ENCODE measurements around the gene CCPG1. TPM values are rescaled to one million over a fixed set of nuclear protein-coding genes. Genes with fewer than 3 reads are reported as not detected.
A peak's percentile ranks its signal among the peaks of the same experiment; 100 is the strongest.

The CCPG1 gene
- total RNA-seq, 1 experiment from 2014 or later: 19.6 TPM

- no peak for DNase-seq
- H3K9me3 ChIP-seq: no peaks in the 10 kb centered on the region
- no peak overlapping the region for H3K4me3 ChIP-seq
- H3K27me3 ChIP-seq: no peaks in the 10 kb centered on the region
- H3K36me3 ChIP-seq: peaks cover 10% of the 10 kb centered on the region
Observed at GRCh38 chr15:55349282-55349681, 58.9 kb downstream of the CCPG1 start.

GRCh38 chr15:55348281-55348778, 59.8 kb downstream of the CCPG1 start:
- Histone ChIP-seq H3K27me3 (no peaks in the 10 kb centered on the region), H3K36me3 (peaks cover 10% of the 10 kb centered on the region), H3K9me3 (no peaks in the 10 kb centered on the region), H3K4me3 (no peak overlapping the region)
- DNase-seq: no peak

- Histone ChIP-seq H3K27me3 (no peaks in the 10 kb centered on the region), H3K36me3 (0 out of 2 replicates have a peak, but pooled peaks cover 2% of the 10 kb centered on the region)
- DNase-seq: no peak
Observed at GRCh38 chr15:55344206-55344605, 64.0 kb downstream of the CCPG1 start.

GRCh38 chr15:55343168-55343567, 65.0 kb downstream of the CCPG1 start:
- Histone ChIP-seq H3K9me3 (no peaks in the 10 kb centered on the region), H3K4me3 (no peak overlapping the region), H3K27me3 (no peaks in the 10 kb centered on the region), H3K36me3 (0 out of 2 replicates have a peak, but pooled peaks cover 2% of the 10 kb centered on the region)
- DNase-seq: no peak

More at GRCh38 chr15:55344206-55344605, 64.0 kb downstream of the CCPG1 start:
- H3K4me3 ChIP-seq: no peak overlapping the region
- H3K9me3 ChIP-seq: no peaks in the 10 kb centered on the region

DNA sequence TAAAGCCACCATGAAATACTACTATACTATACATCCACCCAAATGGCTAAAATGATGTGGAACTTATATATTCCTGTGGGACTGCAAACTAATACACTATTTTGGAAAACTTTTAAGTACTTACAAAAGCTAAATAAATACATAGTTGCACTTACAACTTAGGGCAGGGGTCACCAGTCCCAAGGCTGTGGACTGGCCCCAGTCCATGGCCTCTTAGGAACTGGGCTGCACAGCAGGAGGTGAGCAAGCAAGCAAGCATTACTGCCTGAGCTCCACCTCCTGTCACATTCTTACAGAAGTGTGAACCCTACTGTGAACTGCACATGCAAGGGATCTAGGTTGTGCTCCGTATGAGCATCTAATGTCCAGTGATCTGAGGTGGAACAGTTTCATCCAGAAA, 71.0 kb downstream of the CCPG1 start:
- Histone ChIP-seq H3K9me3 (no peaks in the 10 kb centered on the region), H3K4me3 (no peak overlapping the region), H3K27me3 (no peaks in the 10 kb centered on the region), H3K36me3 (no peaks in the 10 kb centered on the region; the same call in none of the 2 replicates)
- DNase-seq: no peak

DNA sequence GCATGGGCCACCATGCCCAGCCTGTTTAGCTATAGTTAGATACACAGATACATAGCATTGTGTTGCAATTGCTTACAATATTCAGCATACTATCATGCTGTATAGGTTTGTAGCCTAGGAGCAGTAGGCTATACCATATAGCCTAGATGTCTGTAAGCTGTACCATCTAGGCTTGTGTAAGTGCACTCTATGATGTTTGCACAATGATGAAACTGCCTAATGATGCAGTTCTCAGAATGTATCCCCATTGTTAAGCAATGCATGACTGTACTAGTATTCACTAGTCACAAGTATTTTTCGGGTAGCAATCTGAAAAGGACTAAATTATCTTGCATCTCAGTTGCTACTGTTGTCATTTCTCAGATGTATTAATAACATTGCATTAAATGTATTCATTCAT, 73.2 kb downstream of the CCPG1 start:
- no peaks in the 10 kb centered on the region for H3K27me3 ChIP-seq
- H3K9me3 ChIP-seq: no peaks in the 10 kb centered on the region
- DNase-seq: no peak
- H3K4me3 ChIP-seq: no peak overlapping the region
- H3K36me3 ChIP-seq: no peaks in the 10 kb centered on the region; the same call in none of the 2 replicates

GRCh38 chr15:55334371-55334770, 73.8 kb downstream of the CCPG1 start:
- H3K9me3 ChIP-seq: no peaks in the 10 kb centered on the region
- no peaks in the 10 kb centered on the region for H3K27me3 ChIP-seq
- no peak for DNase-seq
- no peak overlapping the region for H3K4me3 ChIP-seq
- H3K36me3 ChIP-seq: no peaks in the 10 kb centered on the region; the same call in none of the 2 replicates

DNA sequence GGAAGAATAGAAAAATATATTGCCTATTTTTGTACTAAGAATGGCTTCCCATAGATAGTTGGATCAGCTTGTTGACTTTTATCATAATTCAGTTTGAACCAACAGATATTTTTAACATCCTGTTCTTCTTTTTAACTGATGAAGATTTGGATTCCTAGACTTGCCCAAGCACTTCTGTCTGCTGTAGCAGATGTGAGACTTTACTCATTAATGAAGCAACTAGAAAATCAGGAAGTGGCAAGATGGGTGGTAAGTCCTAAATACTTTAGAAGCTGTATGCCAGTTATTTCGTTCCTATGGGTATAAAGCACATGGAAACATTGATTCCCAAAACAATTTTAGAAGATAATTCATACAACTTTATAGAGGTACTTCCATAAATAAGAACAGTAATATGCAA, 80.8 kb downstream of the CCPG1 start:
- no peaks in the 10 kb centered on the region for H3K9me3 ChIP-seq
- no peaks in the 10 kb centered on the region; the same call in 1 of the 2 replicates for H3K36me3 ChIP-seq
- no peaks in the 10 kb centered on the region for H3K27me3 ChIP-seq
- no peak for DNase-seq
- H3K4me3 ChIP-seq: no peak overlapping the region

DNA sequence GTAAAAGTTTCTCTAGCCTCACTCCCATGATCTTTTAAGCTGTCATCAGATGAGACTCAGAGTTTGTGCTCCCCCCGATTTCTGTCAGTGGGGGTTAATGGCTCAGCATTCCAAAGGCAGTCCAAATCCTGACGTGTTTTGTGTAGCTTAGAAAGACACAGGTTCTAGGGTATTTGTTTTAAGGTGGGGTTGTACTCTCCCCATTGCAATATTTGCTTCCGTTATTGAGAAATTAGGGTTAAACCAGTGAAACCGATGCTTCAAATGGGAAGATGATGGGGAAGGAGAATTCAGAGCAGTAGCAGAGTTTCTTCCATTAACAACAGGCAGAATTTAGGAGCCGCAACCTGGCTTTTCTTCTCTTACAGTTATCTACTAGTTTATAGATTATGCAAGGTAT, 85.7 kb downstream of the CCPG1 start:
- Histone ChIP-seq H3K36me3 (no peaks in the 10 kb centered on the region; the same call in 1 of the 2 replicates), H3K27me3 (no peaks in the 10 kb centered on the region), H3K4me3 (no peak overlapping the region), H3K9me3 (no peaks in the 10 kb centered on the region)
- DNase-seq: no peak

- H3K9me3 ChIP-seq: no peaks in the 10 kb centered on the region
- H3K36me3 ChIP-seq: no peaks in the 10 kb centered on the region; the same call in 1 of the 2 replicates
- no peaks in the 10 kb centered on the region for H3K27me3 ChIP-seq
- no peak for DNase-seq
- H3K4me3 ChIP-seq: no peak overlapping the region
Observed at GRCh38 chr15:55320963-55321362, 87.2 kb downstream of the CCPG1 start.

DNA sequence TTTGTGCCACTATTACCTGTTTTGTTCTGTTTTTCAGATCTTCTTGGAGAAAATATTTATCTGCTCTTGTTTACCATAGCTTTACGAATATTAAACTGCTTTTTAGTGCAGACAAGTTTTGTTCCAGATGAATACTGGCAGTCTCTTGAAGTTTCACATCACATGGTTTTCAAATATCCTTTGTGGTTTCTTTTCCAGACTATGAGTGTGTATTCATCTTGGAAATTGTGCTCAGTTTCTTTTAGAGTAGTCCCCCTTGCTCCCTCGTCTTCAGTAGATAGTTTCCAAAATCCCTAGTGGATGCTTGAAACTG, 88.0 kb downstream of the CCPG1 start:
- Histone ChIP-seq H3K9me3 (no peaks in the 10 kb centered on the region), H3K4me3 (peak overlapping the region; percentile 99), H3K27me3 (no peaks in the 10 kb centered on the region), H3K36me3 (no peaks in the 10 kb centered on the region; the same call in 1 of the 2 replicates)
- no peak for DNase-seq

GRCh38 chr15:55319537-55320237, 88.5 kb downstream of the CCPG1 start:
- DNase-seq: peak; percentile 14
- H3K4me3 ChIP-seq: peak overlapping the region; percentile 99
- no peaks in the 10 kb centered on the region; the same call in 1 of the 2 replicates for H3K36me3 ChIP-seq
- no peaks in the 10 kb centered on the region for H3K9me3 ChIP-seq
- H3K27me3 ChIP-seq: no peaks in the 10 kb centered on the region

DNA sequence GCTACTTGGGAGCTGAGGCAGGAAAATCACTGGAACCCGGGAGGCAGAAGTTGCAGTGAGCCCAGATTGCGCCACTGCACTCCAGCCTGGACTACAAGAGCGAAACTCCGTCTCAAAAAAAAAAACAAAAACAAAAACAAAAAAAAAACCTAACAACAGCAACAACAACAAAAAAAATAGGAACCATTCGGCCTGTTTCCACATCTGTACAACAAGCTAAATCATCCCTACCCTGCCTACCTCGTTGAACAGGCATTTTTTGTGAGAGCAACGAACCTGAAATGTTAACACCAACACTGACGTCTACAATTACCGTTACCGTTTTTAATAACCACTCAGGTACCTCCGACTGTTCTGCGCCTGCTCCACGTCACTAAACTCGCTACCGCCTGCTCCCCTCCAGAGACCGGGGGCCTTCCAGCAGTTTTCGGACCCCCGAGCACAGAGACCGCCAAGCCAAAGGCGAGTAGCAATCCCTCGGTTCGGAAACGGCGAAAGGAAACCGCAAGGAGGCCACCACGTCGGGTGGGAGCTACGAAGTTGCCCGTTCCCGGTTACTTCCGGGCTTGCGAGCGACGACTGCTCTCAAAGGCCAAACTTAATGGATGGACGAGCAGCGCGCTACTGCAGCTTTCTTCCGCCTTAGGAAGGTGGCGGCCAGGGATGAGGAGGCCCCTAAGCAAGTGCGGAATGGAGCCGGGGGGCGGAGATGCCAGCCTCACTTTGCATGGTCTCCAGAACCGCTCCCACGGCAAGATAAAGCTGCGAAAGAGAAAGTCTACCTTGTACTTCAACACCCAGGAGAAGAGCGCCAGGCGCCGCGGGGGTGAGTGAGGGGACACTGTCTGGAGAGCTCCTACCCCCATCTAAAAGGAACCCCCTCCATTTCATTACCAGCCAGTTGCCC, 89.3 kb downstream of the CCPG1 start, which contains the start of the genes PIGB and PIGBOS1:
PIGB (plus strand) TSS at position 635 of the 907 bp plus-strand sequence; CDS start at position 664, 29 bp downstream.
PIGBOS1 (minus strand) TSS at position 536 of the 907 bp plus-strand sequence. CDS start 1,331 bp downstream, outside the sequence.
- Histone ChIP-seq H3K4me3 (peak within 1 kb of the TSS; percentile 99), H3K9me3 (no peaks in the 10 kb centered on the region), H3K27me3 (no peaks in the 10 kb centered on the region), H3K36me3 (no peaks in the 10 kb centered on the region; the same call in 1 of the 2 replicates)
- DNase-seq: peak; percentile 87

Other genes starting within 250 kb of the CCPG1 start
- gene RSL24D1, start 211.4 kb downstream of the CCPG1 start, total RNA-seq (2014; rRNA removed; shearing (Covaris generic); ENCODE audit: low replicate concordance): 173 and 262 TPM in 2 replicates
- 4.3 and 27.5 TPM in 2 replicates for gene RAB27A, start 118.5 kb downstream of the CCPG1 start, total RNA-seq (2014; rRNA removed; shearing (Covaris generic); ENCODE audit: low replicate concordance)
- gene PIGBOS1, start 89.2 kb downstream of the CCPG1 start, total RNA-seq (2014; rRNA removed; shearing (Covaris generic); ENCODE audit: low replicate concordance): 23.3 and 50.0 TPM in 2 replicates
- gene PIGB, start 89.1 kb downstream of the CCPG1 start, total RNA-seq (2014; rRNA removed; shearing (Covaris generic); ENCODE audit: low replicate concordance): 11.2 and 12.8 TPM in 2 replicates
- gene PIERCE2, start 136 bp upstream of the CCPG1 start, total RNA-seq (2014; rRNA removed; shearing (Covaris generic); ENCODE audit: low replicate concordance): 3.7 TPM in 1 of 2 replicates, not detected in the other
- gene DNAAF4, start 99.9 kb upstream of the CCPG1 start, total RNA-seq (2014; rRNA removed; shearing (Covaris generic); ENCODE audit: low replicate concordance): 1.9 and 2.3 TPM in 2 replicates
- gene PYGO1, start 180.0 kb upstream of the CCPG1 start, total RNA-seq (2014; rRNA removed; shearing (Covaris generic); ENCODE audit: low replicate concordance): 4.9 and 7.1 TPM in 2 replicates